Sigmoid colon (tissue), 7 donors: ENCODE measurements around the gene CDH18. TPM values are rescaled to one million over a fixed set of nuclear protein-coding genes. Genes with fewer than 3 reads are reported as not detected.

Source experiments
- DNase-seq: peaks from one replicate; pipeline ENCODE4 v3.0.0-alpha.2; 2019
- H3K27ac ChIP-seq, 4 donors: fragments of 200-600 bp; sonication (generic); one replicate each; pipeline ENCODE4 v1.5.1; 2016 to 2019; ENCODE audit warnings: mild to moderate bottlenecking in 1 of 4
- H3K27me3 ChIP-seq, 3 donors: fragments of 200-600 bp; sonication (generic); one replicate each; pipeline ENCODE4 v1.5.1; 2019; ENCODE audit warnings: mild to moderate bottlenecking in 1 of 3
- H3K36me3 ChIP-seq, 4 donors: fragments of 200-600 bp; sonication (generic); one replicate each; pipeline ENCODE4 v1.5.1; 2016 to 2019
- H3K4me1 ChIP-seq, 4 donors: fragments of 200-600 bp; sonication (generic); one replicate each; pipeline ENCODE4 v1.5.1; 2017 to 2019
- H3K4me3 ChIP-seq, 4 donors: fragments of 200-600 bp; sonication (generic); one replicate each; pipeline ENCODE4 v1.5.1; 2017 to 2019; ENCODE audit warnings: mild to moderate bottlenecking in 2 of 4, moderate library complexity in 1 of 4
- H3K9me3 ChIP-seq, 4 donors: fragments of 200-600 bp in 3 of 4; sonication (generic) in 3 of 4; one replicate each; pipeline versions ENCODE4 v1.5.1 to v1.6.1; 2013 to 2019
- EP300 ChIP-seq, 4 donors: sonication (generic); formaldehyde crosslinking; IDR thresholded peaks; one replicate each; pipeline ENCODE4 v1.6.1; 2017; ENCODE audit warnings: antibody characterized with exemption in 4 of 4
- POLR2A ChIP-seq, 2 donors: fragments of 450-650 bp; IDR thresholded peaks; one replicate each; pipeline ENCODE4 v1.6.1; 2016; ENCODE audit warnings: antibody characterized with exemption in 2 of 2, mild to moderate bottlenecking in 2 of 2, moderate library complexity in 2 of 2
- POLR2AphosphoS5 ChIP-seq, 4 donors: sonication (generic); formaldehyde crosslinking; IDR thresholded peaks; one replicate each; pipeline ENCODE4 v1.6.1; 2017; ENCODE audit warnings: antibody characterized with exemption in 4 of 4
- WGBS, 2 donors: extraction: QIAGEN DNeasy Blood & Tissue Kit; methylation state at CpG; one replicate each; pipeline ENCODE4 v1.1.7; 2013; 5-methylcytosine and 5-hydroxymethylcytosine counted together
- intact Hi-C: fragments of 100-400 bp; cut with DNase I; formaldehyde crosslinking; loops from one replicate; pipeline ENCODE4 v1.15.1; 2023
- polyA plus RNA-seq, 3 donors: library from polyadenylated mRNA; stranded (reverse); fragments of 200-250 nt; gene quantifications; one replicate each; pipeline ENCODE4 v1.2.3, GENCODE V29; 2013
- total RNA-seq, 4 donors: library from RNA; depleted of rRNA; stranded (reverse); fragments of >200 nt; gene quantifications; one replicate each; pipeline ENCODE4 v1.1.0, GENCODE V29; 2016
- TF ChIP-seq, protein P1 (sequence below), 4 experiments: fragments of 450-650 bp in 3 of 4; fragments of 200-600 bp in 1 of 4; IDR thresholded peaks; one replicate each; pipeline ENCODE4 v1.5.1; 2016 to 2019; ENCODE audit warnings: antibody characterized with exemption in 4 of 4, mild to moderate bottlenecking in 3 of 4, moderate library complexity in 2 of 4
- donor health status: healthy with polysubstance abuse.
- donor health status: Bipolar disorder and iron deficiency.
- donor health status: healthy.

The CDH18 gene
- total and polyA plus RNA-seq, 7 donors: not detected

DNA sequence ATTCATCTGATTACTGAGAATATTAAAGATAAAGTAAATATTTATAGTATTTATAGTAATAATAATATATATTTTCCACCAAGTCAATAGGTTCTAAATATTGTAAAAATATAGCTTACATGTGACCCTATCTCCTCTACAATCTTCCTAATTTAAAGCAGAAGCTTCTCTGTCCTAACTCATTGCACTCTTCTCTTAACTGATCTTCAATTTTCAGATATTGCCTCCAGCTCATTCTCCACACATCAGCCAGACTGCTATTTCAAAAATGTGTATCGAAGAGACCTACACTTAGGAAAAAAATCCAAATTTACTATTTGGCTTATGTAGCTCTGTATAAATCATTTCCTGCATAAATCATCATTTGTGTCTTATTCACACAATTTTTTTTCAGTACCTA, 47.8 kb downstream of the CDH18 start:
- no peak overlapping the region for H3K4me3 ChIP-seq
- no peak overlapping the region for H3K27ac ChIP-seq
- H3K9me3 ChIP-seq: no peaks in the 10 kb centered on the region
- no peak for DNase-seq
- no peaks in the 10 kb centered on the region for H3K4me1 ChIP-seq
- H3K36me3 ChIP-seq: no peaks in the 10 kb centered on the region
- TF ChIP-seq POLR2A (IDR thresholded peaks at IDR 0.05) (no peak), POLR2AphosphoS5 (IDR thresholded peaks at IDR 0.05) (no peak), EP300 (IDR thresholded peaks at IDR 0.05) (no peak)
- TF ChIP-seq, protein P1, sequence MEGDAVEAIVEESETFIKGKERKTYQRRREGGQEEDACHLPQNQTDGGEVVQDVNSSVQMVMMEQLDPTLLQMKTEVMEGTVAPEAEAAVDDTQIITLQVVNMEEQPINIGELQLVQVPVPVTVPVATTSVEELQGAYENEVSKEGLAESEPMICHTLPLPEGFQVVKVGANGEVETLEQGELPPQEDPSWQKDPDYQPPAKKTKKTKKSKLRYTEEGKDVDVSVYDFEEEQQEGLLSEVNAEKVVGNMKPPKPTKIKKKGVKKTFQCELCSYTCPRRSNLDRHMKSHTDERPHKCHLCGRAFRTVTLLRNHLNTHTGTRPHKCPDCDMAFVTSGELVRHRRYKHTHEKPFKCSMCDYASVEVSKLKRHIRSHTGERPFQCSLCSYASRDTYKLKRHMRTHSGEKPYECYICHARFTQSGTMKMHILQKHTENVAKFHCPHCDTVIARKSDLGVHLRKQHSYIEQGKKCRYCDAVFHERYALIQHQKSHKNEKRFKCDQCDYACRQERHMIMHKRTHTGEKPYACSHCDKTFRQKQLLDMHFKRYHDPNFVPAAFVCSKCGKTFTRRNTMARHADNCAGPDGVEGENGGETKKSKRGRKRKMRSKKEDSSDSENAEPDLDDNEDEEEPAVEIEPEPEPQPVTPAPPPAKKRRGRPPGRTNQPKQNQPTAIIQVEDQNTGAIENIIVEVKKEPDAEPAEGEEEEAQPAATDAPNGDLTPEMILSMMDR (IDR thresholded peaks at IDR 0.05): no peak
- intact Hi-C loops: no loop called here
- H3K27me3 ChIP-seq: no peaks in the 10 kb centered on the region
- 71 to 88% methylated on average over 1 of the region's 1 CpG for WGBS, 2 donors

DNA sequence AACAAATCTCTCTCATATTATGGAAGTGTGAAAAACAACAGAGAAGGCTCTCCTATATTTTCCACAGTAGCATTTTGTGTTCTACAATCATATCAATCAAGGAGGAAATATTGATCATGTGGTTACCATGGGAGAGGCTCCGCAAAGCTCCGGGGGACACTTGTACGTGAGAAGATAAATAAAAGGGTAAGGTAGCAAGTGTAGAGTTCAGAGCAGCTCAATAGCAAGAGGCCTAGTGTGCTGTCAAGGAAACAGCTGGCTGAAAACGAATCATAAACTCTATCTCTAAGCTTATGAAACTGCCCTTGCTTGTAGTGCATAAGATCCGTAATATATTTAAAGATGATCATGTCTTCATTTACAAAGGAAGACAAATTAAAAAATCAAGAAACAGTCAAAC, 57.5 kb downstream of the CDH18 start:
- intact Hi-C loops: no loop called here
- no peak for TF ChIP-seq POLR2AphosphoS5 (IDR thresholded peaks at IDR 0.05)
- H3K4me1 ChIP-seq: no peaks in the 10 kb centered on the region
- H3K4me3 ChIP-seq: no peak overlapping the region
- no peak for DNase-seq
- H3K9me3 ChIP-seq: no peaks in the 10 kb centered on the region
- 71 to 77% methylated on average over 5 of the region's 5 CpGs for WGBS, 2 donors
- no peaks in the 10 kb centered on the region for H3K27me3 ChIP-seq
- H3K36me3 ChIP-seq: no peaks in the 10 kb centered on the region
- no peak overlapping the region for H3K27ac ChIP-seq

DNA sequence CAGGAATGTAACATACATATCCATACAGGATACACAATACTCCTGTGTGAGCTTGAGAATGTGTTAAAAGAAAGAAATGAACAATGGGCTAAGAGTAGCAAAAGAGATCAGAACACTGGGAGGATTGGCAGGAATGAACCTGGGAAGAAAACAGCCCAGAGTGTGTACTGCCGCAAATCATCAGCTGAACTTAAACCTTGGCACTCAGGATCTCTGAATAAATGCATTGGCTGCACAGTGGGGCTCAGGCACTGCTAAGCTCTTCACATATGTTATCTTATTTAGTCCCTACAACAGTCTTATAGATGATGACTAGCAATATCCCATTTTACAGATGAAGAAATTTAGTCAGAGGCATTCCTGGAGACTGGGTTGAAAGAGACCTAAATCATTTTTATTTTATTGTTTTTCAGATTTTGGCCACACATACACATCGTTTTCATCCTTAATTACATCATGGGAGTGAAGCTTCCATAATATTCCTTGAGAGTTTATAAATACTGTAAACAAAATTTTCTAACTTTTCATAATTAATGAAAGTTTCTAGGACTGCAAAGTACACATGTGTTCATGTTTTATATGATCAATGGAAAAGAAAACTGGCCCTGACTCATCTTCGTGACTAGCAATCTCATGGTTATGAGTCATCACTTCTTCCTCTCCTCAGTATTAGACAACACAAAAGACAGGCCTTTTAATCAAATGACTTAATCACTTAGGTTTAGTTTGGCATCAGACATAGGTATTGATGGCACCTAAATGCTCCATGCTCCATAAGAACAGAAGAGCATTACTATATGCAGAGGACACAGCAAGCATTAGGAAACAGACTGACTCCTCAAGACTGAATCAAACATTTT, 59.2 kb downstream of the CDH18 start:
- TF ChIP-seq EP300 (IDR thresholded peaks at IDR 0.05) (no peak), POLR2AphosphoS5 (IDR thresholded peaks at IDR 0.05) (peak in 1 of 4 donors; percentile 19)
- no peaks in the 10 kb centered on the region for H3K4me1 ChIP-seq
- no peak overlapping the region for H3K4me3 ChIP-seq
- H3K27me3 ChIP-seq: no peaks in the 10 kb centered on the region
- intact Hi-C loops: no loop called here
- no peaks in the 10 kb centered on the region for H3K36me3 ChIP-seq
- H3K27ac ChIP-seq: no peak overlapping the region
- WGBS, 2 donors: 59 to 77% methylated on average over 3 of the region's 3 CpGs
- no peak for DNase-seq
- no peaks in the 10 kb centered on the region for H3K9me3 ChIP-seq

DNA sequence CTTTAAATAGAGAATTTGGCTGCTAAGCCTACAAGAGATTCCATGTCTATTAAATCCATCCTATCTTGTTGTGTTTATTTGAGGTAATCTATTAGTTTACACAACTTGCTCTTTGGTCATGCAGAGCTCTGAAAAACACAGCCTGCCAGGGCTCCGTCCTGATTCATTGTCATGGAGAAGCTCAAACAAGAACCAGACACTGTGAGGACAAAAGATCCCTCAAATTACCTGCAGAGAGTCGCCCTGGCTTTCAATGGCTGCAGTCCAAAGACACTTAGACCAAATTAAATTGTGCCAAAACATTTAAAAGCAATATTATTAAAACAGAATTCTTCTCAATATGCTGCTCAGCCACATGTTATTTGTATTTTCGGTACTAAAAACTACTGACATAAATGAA, 60.1 kb downstream of the CDH18 start:
- no peak overlapping the region for H3K27ac ChIP-seq
- no peaks in the 10 kb centered on the region for H3K4me1 ChIP-seq
- no peak for TF ChIP-seq POLR2AphosphoS5 (IDR thresholded peaks at IDR 0.05)
- TF ChIP-seq, protein P1 (IDR thresholded peaks at IDR 0.05): no peak
- TF ChIP-seq EP300 (IDR thresholded peaks at IDR 0.05): no peak
- TF ChIP-seq POLR2A (IDR thresholded peaks at IDR 0.05): no peak
- no peaks in the 10 kb centered on the region for H3K36me3 ChIP-seq
- H3K27me3 ChIP-seq: no peaks in the 10 kb centered on the region
- H3K9me3 ChIP-seq: no peaks in the 10 kb centered on the region
- no peak for DNase-seq
- H3K4me3 ChIP-seq: no peak overlapping the region
- WGBS, 2 donors: 32 to 47% methylated on average over 3 of the region's 3 CpGs
- intact Hi-C loops: no loop called here

DNA sequence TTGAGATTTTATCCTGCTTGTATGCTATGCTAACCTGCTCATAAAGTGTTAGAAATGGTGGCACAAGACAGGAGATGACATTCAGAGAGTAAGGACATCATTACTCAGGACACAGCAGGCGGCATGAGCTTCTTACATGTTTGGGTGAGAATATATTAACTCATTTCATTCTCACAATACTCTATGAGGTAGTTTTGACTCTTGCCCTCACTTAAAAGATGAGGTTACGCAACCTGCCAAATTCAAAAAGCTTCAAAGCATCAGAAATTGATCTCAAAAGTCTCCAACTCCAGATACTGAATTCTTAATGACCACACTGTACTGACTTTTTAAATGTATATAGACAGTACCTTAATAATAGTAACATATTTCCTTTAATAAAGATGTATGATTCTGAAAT, 60.8 kb downstream of the CDH18 start:
- intact Hi-C loops: no loop called here
- DNase-seq: no peak
- TF ChIP-seq EP300 (IDR thresholded peaks at IDR 0.05) (no peak), POLR2AphosphoS5 (IDR thresholded peaks at IDR 0.05) (no peak), POLR2A (IDR thresholded peaks at IDR 0.05) (no peak)
- TF ChIP-seq, protein P1 (IDR thresholded peaks at IDR 0.05): no peak
- no peaks in the 10 kb centered on the region for H3K9me3 ChIP-seq
- H3K36me3 ChIP-seq: no peaks in the 10 kb centered on the region
- no peaks in the 10 kb centered on the region for H3K27me3 ChIP-seq
- H3K4me1 ChIP-seq: no peaks in the 10 kb centered on the region
- H3K27ac ChIP-seq: no peak overlapping the region
- no peak overlapping the region for H3K4me3 ChIP-seq
- WGBS, 2 donors: 54 to 57% methylated on average over 2 of the region's 2 CpGs

DNA sequence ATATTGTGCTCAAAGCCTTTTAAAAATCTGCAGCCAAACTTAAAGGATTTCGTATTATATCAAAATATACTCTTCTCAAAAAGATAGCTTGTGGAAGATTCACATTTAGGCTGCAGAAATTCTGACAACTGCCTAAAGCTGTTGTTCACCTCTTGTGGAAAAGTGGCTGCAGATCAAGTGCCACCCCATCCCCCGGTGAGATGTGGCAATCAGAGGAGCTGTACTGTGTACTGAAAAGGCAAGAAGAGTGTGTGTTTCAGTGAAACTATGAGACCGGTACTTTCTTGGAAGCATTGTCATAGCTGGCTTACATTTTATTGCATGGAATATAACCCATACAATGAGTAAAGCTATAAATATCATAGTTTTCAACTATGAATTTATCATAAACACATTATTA, 64.3 kb downstream of the CDH18 start:
- Histone ChIP-seq H3K27me3 (no peaks in the 10 kb centered on the region), H3K27ac (no peak overlapping the region), H3K9me3 (no peaks in the 10 kb centered on the region), H3K36me3 (no peaks in the 10 kb centered on the region), H3K4me3 (no peak overlapping the region), H3K4me1 (no peaks in the 10 kb centered on the region)
- no peak for DNase-seq
- intact Hi-C loops: no loop called here
- TF ChIP-seq EP300 (IDR thresholded peaks at IDR 0.05) (no peak), POLR2AphosphoS5 (IDR thresholded peaks at IDR 0.05) (no peak), POLR2A (IDR thresholded peaks at IDR 0.05) (no peak)
- TF ChIP-seq, protein P1 (IDR thresholded peaks at IDR 0.05): no peak
- WGBS, 2 donors: 72 to 79% methylated on average over 3 of the region's 3 CpGs
